K562 (cell line): ENCODE results near the gene ANK3.

Source experiments
- CTCF ChIP-seq, 3 experiments: IDR thresholded peaks in 2 of 3; conservative IDR thresholded peaks in 1 of 3; 2 replicates each; pipeline ENCODE4 v1.5.1; 2011 to 2012; ENCODE audit warnings: low read length in 3 of 3, mild to moderate bottlenecking in 3 of 3, control low read depth in 2 of 3, improper control_type of control experiment in 1 of 3, inconsistent platforms in 1 of 3, low read depth in 1 of 3, mixed read lengths in 1 of 3, moderate library complexity in 1 of 3; ENCODE audit not compliant: insufficient read depth in 2 of 3
- JUNB ChIP-seq: fragments of 450-650 bp; formaldehyde crosslinking; conservative IDR thresholded peaks from 2 replicates; pipeline ENCODE4 v1.4.0; 2020; ENCODE audit warnings: mild to moderate bottlenecking
- POLR2A ChIP-seq: fragments of 450-650 bp; conservative IDR thresholded peaks from 2 replicates; pipeline ENCODE4 v1.6.1; 2016
- ZNF431 ChIP-seq: sonication (generic); formaldehyde crosslinking; IDR thresholded peaks from 2 replicates; pipeline ENCODE4 v1.8.0; 2022; ENCODE audit warnings: mild to moderate bottlenecking, missing genetic modification reagents

GRCh38 chr10:60390224-60390626 is 550 bp upstream of the ANK3 start:
- TF ChIP-seq CTCF (IDR thresholded peaks at IDR 0.05 in 2 of 3, conservative IDR thresholded peaks at IDR 0.05 in 1 of 3; ENCODE audit: insufficient read depth in 2 of 3, low read depth in 1 of 3, low read length in 3 of 3), result no peak
- TF ChIP-seq ZNF431, result no peak
- no peak for TF ChIP-seq POLR2A
- TF ChIP-seq JUNB (CRISPR knock-in tag), result no peak
